ENCODE measurements around the gene ZRANB2. TPM values are rescaled to one million over a fixed set of nuclear protein-coding genes. Genes with fewer than 3 reads are reported as not detected.

Gene ZRANB2
- total and polyA plus RNA-seq, 2 of the 4 experiments (the other 2 are of a cell fraction), result 23.7 to 67.2 TPM

GRCh38 chr1:71104417-71104816 lies 23.6 kb upstream of the ZRANB2 start:
- no peaks in the 10 kb centered on the region for H3K4me1 ChIP-seq (ENCODE audit: control insufficient read depth, insufficient read depth, low read length)
- H2BK15ac ChIP-seq (ENCODE audit: low read depth, low read length), result no peak overlapping the region
- no peak overlapping the region for H2BK5ac ChIP-seq (ENCODE audit: low read depth, low read length, poor library complexity, severe bottlenecking)
- H3K4me3 ChIP-seq (ENCODE audit: insufficient read depth, low read depth, low read length), result no peak overlapping the region
- ChIA-PET POLR2A (ENCODE audit: unreplicated experiment) (no interaction called here), CTCF (no interaction called here)
- dilution Hi-C loops (cut with HindIII; ENCODE audit: low sequenced_read_pairs, unreplicated experiment) (no loop called here), intact Hi-C loops (cut with micrococcal nuclease) (no loop called here), in situ Hi-C loops (cut with MboI; ENCODE audit: low sequenced_read_pairs) (no loop called here)
- no peaks in the 10 kb centered on the region for H3K27me3 ChIP-seq (ENCODE audit: control insufficient read depth, insufficient read depth, low read length)
- H4K91ac ChIP-seq (ENCODE audit: insufficient read depth, low read depth, low read length), result no peak overlapping the region
- no CpG with 5 or more reads among the region's 4 CpGs for WGBS, 2 experiments (ENCODE audit: extremely low coverage in 2 of 2, insufficient read length in 1 of 2)
- ATAC-seq (ENCODE audit: low read depth) (no peak), DNase-seq (no peak)
- no peak overlapping the region for H3K9ac ChIP-seq (ENCODE audit: low read depth, low read length)
- no peaks in the 10 kb centered on the region for H4K20me1 ChIP-seq (ENCODE audit: insufficient read depth, low read length)
- no peak overlapping the region for H2AK9ac ChIP-seq (replicated peaks; ENCODE audit: low read depth, low read length, poor library complexity)
- TF ChIP-seq CEBPB (IDR thresholded peaks at IDR 0.05; ENCODE audit: low read depth, low read length) (no peak), RCOR1 (IDR thresholded peaks at IDR 0.05; ENCODE audit: insufficient replicate concordance, low read length) (no peak), FOS (IDR thresholded peaks at IDR 0.05; ENCODE audit: low read depth, low read length) (no peak), SMC3 (IDR thresholded peaks at IDR 0.05; ENCODE audit: low read depth, low read length) (no peak), RAD21 (IDR thresholded peaks at IDR 0.05; ENCODE audit: low read length) (no peak), NFE2L2 (IDR thresholded peaks at IDR 0.05; ENCODE audit: low read depth, low read length) (no peak), MAZ (IDR thresholded peaks at IDR 0.05; ENCODE audit: borderline replicate concordance, low read depth, low read length) (no peak), MAFK (IDR thresholded peaks at IDR 0.05; ENCODE audit: low read depth, low read length) (no peak), CHD1 (IDR thresholded peaks at IDR 0.05; ENCODE audit: low read depth, low read length) (no peak), POLR2A (IDR thresholded peaks at IDR 0.05; ENCODE audit: low read depth, low read length) (no peak), RFX5 (IDR thresholded peaks at IDR 0.05; ENCODE audit: low read depth, low read length) (no peak)
- TF ChIP-seq, protein P1, sequence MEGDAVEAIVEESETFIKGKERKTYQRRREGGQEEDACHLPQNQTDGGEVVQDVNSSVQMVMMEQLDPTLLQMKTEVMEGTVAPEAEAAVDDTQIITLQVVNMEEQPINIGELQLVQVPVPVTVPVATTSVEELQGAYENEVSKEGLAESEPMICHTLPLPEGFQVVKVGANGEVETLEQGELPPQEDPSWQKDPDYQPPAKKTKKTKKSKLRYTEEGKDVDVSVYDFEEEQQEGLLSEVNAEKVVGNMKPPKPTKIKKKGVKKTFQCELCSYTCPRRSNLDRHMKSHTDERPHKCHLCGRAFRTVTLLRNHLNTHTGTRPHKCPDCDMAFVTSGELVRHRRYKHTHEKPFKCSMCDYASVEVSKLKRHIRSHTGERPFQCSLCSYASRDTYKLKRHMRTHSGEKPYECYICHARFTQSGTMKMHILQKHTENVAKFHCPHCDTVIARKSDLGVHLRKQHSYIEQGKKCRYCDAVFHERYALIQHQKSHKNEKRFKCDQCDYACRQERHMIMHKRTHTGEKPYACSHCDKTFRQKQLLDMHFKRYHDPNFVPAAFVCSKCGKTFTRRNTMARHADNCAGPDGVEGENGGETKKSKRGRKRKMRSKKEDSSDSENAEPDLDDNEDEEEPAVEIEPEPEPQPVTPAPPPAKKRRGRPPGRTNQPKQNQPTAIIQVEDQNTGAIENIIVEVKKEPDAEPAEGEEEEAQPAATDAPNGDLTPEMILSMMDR (conservative IDR thresholded peaks at IDR 0.05; ENCODE audit: low read depth, low read length), result no peak
- TF ChIP-seq, protein P2, sequence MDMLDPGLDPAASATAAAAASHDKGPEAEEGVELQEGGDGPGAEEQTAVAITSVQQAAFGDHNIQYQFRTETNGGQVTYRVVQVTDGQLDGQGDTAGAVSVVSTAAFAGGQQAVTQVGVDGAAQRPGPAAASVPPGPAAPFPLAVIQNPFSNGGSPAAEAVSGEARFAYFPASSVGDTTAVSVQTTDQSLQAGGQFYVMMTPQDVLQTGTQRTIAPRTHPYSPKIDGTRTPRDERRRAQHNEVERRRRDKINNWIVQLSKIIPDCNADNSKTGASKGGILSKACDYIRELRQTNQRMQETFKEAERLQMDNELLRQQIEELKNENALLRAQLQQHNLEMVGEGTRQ (IDR thresholded peaks at IDR 0.05; ENCODE audit: low read depth, low read length), result no peak
- H3K4ac ChIP-seq (ENCODE audit: low read depth, low read length), result no peak overlapping the region
- no peak overlapping the region for H4K8ac ChIP-seq (ENCODE audit: low read depth in 2 of 2, low read length in 2 of 2)
- no peak overlapping the region for H3K23ac ChIP-seq (ENCODE audit: low read depth, low read length)
- no peak overlapping the region for H2BK120ac ChIP-seq (ENCODE audit: low read depth, low read length)
- no peaks in the 10 kb centered on the region for H3K9me1 ChIP-seq (ENCODE audit: insufficient read depth, low read length)
- H3K56ac ChIP-seq (ENCODE audit: extremely low read depth, insufficient read depth, low read length), result no peak overlapping the region
- H3K14ac ChIP-seq (replicated peaks; ENCODE audit: low read depth, low read length), result no peak overlapping the region
- no peaks in the 10 kb centered on the region for H3K79me1 ChIP-seq (ENCODE audit: low read depth in 1 of 2, low read length in 2 of 2)
- H2AK5ac ChIP-seq (ENCODE audit: low read depth, low read length), result no peak overlapping the region
- BruUV-seq (replicated peaks), result no TSS peak
- H4K5ac ChIP-seq (ENCODE audit: low read depth, low read length), result no peak overlapping the region
- H3K18ac ChIP-seq (ENCODE audit: low read depth, low read length), result no peak overlapping the region
- no peak overlapping the region for H2AFZ ChIP-seq (replicated peaks; ENCODE audit: low read length, poor library complexity)
- no peak overlapping the region for H3K4me2 ChIP-seq (ENCODE audit: low read depth, low read length)
- H3K9me3 ChIP-seq (ENCODE audit: control insufficient read depth, insufficient read depth, low read length), result no peaks in the 10 kb centered on the region
- no peaks in the 10 kb centered on the region for H3K36me3 ChIP-seq (ENCODE audit: control insufficient read depth, insufficient read depth, low read length)
- no peak overlapping the region for H2BK20ac ChIP-seq (ENCODE audit: low read depth, low read length)
- no peak overlapping the region for H3K27ac ChIP-seq (ENCODE audit: insufficient read depth, low read length)
